Fibroblast of villous mesenchyme (primary cell): ENCODE data around the gene PTPRN2. TPM values are rescaled to one million over a fixed set of nuclear protein-coding genes. Genes with fewer than 3 reads are reported as not detected.

Source experiments
- DNase-seq: peaks from one replicate; pipeline ENCODE4 v3.0.0-alpha.2; 2010; ENCODE audit warnings: low read depth
- H3K4me3 ChIP-seq: 2 replicates; pipeline ENCODE4 v1.5.1; 2011; ENCODE audit warnings: low read depth, mild to moderate bottlenecking, low read length
- total RNA-seq: library from RNA; depleted of rRNA; stranded (reverse); fragments of >200 nt; gene quantifications from 2 replicates; pipeline ENCODE4 v1.2.3, GENCODE V29; 2012
- TF ChIP-seq, protein P1 (sequence below): IDR thresholded peaks from 2 replicates; pipeline ENCODE4 v1.5.1; 2012; ENCODE audit warnings: low read depth, mild to moderate bottlenecking, low read length; ENCODE audit not compliant: insufficient read depth

The PTPRN2 gene
- total RNA-seq, 1 donor, result not detected

DNA sequence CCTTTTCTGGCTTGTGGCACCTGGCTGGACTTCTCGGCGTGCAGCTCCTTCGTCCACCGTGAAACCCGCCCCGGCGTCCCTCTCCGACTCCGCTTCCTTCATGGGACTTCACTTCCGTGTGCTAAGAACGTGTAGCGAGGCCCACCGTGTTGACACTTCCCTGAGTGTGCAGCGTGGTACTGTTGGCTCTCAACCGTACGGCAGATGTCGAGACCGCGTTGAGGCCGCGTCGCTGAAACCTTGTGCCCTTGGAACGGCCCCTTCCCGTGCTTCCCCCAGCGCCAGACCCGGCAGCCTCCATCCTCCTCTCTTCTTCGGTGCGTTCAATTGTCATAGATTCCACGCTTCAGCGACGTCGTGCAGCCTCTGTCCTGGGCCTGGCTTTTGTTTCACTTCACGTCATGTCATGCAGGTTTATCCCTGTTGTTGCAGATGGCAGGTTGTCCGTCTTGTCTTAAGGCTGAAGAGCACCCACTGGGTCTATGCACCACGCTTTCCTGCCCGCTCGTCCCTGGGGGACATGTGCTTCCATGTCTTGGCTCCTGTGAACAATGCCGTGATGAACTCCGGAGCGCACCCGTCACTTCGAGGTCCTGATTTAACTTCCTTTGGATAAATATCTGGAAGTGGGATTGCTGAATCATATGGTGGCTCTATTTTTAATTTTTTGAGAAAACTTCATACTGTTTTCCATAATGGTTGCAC lies 785.5 kb downstream of the PTPRN2 start:
- TF ChIP-seq, protein P1, sequence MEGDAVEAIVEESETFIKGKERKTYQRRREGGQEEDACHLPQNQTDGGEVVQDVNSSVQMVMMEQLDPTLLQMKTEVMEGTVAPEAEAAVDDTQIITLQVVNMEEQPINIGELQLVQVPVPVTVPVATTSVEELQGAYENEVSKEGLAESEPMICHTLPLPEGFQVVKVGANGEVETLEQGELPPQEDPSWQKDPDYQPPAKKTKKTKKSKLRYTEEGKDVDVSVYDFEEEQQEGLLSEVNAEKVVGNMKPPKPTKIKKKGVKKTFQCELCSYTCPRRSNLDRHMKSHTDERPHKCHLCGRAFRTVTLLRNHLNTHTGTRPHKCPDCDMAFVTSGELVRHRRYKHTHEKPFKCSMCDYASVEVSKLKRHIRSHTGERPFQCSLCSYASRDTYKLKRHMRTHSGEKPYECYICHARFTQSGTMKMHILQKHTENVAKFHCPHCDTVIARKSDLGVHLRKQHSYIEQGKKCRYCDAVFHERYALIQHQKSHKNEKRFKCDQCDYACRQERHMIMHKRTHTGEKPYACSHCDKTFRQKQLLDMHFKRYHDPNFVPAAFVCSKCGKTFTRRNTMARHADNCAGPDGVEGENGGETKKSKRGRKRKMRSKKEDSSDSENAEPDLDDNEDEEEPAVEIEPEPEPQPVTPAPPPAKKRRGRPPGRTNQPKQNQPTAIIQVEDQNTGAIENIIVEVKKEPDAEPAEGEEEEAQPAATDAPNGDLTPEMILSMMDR, result no peak
- H3K4me3 ChIP-seq, result no peak overlapping the region
- DNase-seq, result no peak

DNA sequence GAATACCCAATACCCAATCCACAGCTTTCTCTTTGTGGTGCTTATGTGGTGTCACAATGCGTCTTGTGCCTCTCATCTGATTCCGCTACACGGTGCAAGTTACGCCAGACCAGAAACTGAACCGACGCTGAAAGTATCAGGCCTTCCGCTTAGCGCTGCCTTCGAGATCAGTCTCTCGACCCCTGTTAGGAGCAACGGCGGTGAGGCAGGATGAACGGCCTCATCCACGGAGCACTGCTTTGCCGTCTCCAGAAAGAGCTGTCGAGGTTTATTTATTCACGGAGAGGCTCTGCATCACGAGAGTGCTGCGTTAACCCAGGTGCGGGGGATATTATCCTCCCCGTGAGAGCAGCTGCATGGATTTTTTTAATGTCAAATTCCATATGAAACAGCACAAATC lies 786.5 kb downstream of the PTPRN2 start:
- TF ChIP-seq, protein P1, result no peak
- no peak for DNase-seq

DNA sequence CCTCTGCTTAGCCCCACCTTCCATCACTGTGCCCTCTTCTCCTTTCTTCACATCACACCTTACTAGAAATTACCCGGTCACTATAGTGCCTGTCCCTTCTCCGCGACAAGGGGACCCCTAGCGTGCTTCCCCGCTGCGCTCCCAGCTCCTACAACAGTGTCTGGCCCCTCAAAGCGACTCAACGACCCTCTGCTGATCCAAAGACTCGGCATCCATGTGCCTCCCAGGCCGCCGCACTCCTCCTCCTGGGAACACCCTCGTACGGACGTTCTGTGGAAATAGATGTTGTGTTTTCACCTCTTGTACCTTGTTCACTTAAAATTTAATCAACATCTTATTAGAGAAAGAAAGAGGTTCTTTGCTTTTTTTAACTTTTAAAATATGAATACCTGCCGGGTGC lies 787.3 kb downstream of the PTPRN2 start:
- DNase-seq, result no peak
- H3K4me3 ChIP-seq, result no peak overlapping the region
- TF ChIP-seq, protein P1, result no peak

More for the DNA sequence above, 786.5 kb downstream of the PTPRN2 start:
- H3K4me3 ChIP-seq, result no peak overlapping the region

DNA sequence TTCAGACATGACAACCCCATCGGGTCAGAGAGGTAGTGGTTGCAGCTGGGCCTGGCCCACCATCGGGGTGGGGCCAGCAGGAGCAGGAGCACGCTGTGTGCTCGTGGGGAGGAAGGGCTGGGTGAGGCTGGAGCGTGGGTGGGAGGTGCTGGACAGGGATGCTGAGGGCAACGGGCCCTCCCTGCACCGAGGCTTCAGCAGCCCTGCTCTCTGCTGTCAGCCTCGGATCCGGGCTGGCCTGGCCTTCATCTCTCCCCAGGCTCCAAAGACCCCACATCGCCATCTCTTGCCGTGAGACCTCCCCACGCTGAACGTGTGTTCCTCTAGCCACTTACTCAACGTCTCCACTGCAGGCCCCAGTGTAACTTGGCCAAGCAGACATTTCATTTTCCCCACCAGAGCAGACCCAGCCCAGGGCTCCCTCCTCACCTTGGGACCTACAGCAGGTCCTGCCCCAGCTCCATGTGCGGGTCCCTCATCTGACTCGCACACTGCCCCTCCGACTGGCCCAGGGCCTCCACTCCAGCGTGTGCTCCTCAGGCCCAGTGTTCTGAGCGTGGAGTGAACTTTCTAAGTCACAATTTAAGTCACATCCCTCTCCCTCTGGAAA lies 788.4 kb downstream of the PTPRN2 start:
- TF ChIP-seq, protein P1, result no peak
- H3K4me3 ChIP-seq, result no peak overlapping the region
- no peak for DNase-seq

DNA sequence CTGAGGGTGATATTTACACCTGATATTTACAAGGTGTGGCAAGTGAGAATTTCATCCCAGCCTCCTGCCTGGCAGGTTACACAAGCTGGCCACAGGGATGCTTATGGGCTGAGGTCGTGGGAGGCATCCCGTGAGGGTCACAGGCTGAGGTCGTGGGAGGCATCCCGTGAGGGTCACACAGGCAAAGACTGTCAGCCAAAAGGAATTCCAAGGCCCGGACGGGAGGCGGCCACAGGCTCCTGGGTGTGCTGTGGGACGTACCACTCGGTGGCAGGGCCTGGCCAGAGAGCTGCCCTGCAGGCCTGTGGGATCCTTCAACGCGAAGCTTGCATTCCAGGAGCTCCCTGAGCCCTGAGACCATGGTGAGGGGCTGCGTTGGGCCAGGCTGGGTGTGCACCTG lies 790.3 kb downstream of the PTPRN2 start:
- TF ChIP-seq, protein P1, result no peak
- no peak overlapping the region for H3K4me3 ChIP-seq
- DNase-seq, result no peak

DNA sequence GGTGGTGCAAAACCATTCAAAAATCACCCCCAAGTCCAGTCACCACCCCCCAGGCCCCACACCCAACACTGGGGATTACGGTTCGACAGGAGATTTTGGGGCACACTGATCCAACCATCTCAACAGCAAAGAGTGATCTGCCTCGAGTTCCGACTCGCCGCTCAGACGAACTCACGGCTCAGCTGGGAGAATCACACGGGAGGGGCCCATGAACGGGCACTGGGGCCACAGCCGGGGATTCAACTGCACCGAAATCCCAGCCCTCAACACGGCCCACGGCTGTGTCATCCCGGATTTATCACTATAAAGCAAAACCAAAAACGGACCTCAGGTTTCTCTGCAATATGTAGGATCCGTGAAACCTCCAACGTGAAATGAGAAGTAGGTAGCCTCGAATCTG lies 790.8 kb downstream of the PTPRN2 start:
- TF ChIP-seq, protein P1, result no peak
- DNase-seq, result no peak
- H3K4me3 ChIP-seq, result no peak overlapping the region
